ENCODE results near the gene USP13.

The USP13 gene

GRCh38 chr3:179652447-179653095 lies at the start of gene USP13:
Gene USP13 (plus strand): TSS chr3:179653040. CDS start chr3:179653226, 186 bp downstream.
- TF ChIP-seq CTCF (IDR thresholded peaks at IDR 0.05), result no peak

- TF ChIP-seq CTCF (IDR thresholded peaks at IDR 0.05), result no peak
Observed at GRCh38 chr3:179603321-179603720, 49.5 kb upstream of the USP13 start.

GRCh38 chr3:179603831-179604230 lies 49.0 kb upstream of the USP13 start:
- no peak for TF ChIP-seq CTCF (IDR thresholded peaks at IDR 0.05)

- no peak for TF ChIP-seq CTCF (IDR thresholded peaks at IDR 0.05)
Observed at GRCh38 chr3:179604321-179605078, 48.3 kb upstream of the USP13 start, which contains the start of the genes MRPL47 and NDUFB5. Gene MRPL47 (minus strand): TSS chr3:179604638. CDS start chr3:179604624, 14 bp downstream. Gene NDUFB5 (plus strand): TSS chr3:179604794. CDS start chr3:179604816, 22 bp downstream.

GRCh38 chr3:179606534-179607085 lies 46.2 kb upstream of the USP13 start:
- TF ChIP-seq CTCF (IDR thresholded peaks at IDR 0.05), result no peak

- no peak for TF ChIP-seq CTCF (IDR thresholded peaks at IDR 0.05)
Observed at GRCh38 chr3:179608931-179609720, 43.7 kb upstream of the USP13 start.

GRCh38 chr3:179610066-179610465 lies 42.8 kb upstream of the USP13 start:
- no peak for TF ChIP-seq CTCF (IDR thresholded peaks at IDR 0.05)

Measured in LNCAP (cell line).